H1 (cell line): ENCODE data around the gene TCF25. TPM values are rescaled to one million over a fixed set of nuclear protein-coding genes. Genes with fewer than 3 reads are reported as not detected.

Experiments
- CHD1 ChIP-seq: IDR thresholded peaks from 2 replicates; pipeline ENCODE4 v1.6.1; 2012; ENCODE audit warnings: low read depth, low read length, improper control_type of control experiment
- CREB1 ChIP-seq: IDR thresholded peaks from 2 replicates; pipeline ENCODE4 v1.6.1; 2012; ENCODE audit warnings: inconsistent platforms
- CTBP2 ChIP-seq: IDR thresholded peaks from 2 replicates; pipeline ENCODE4 v1.7.0; 2011; ENCODE audit warnings: borderline replicate concordance, mild to moderate bottlenecking, moderate library complexity, mixed read lengths, low read length; ENCODE audit not compliant: insufficient read depth, insufficient read length
- NRF1 ChIP-seq: IDR thresholded peaks from 2 replicates; pipeline ENCODE4 v1.6.1; 2011; ENCODE audit warnings: mild to moderate bottlenecking, low read depth, low read length, improper control_type of control experiment
- POLR2A ChIP-seq, 2 experiments: IDR thresholded peaks; 1 replicate in 1 of 2; 2 replicates in 1 of 2; pipeline ENCODE4 v1.6.1; 2011; ENCODE audit warnings: low read depth in 2 of 2, low read length in 2 of 2, mild to moderate bottlenecking in 2 of 2; ENCODE audit errors: control extremely low read depth in 1 of 2
- SIN3A ChIP-seq, 2 experiments: IDR thresholded peaks in 1 of 2; conservative IDR thresholded peaks in 1 of 2; 2 replicates each; pipeline ENCODE4 v1.6.1; 2011 to 2012; ENCODE audit warnings: low read length in 2 of 2, improper control_type of control experiment in 1 of 2, low read depth in 1 of 2, mild to moderate bottlenecking in 1 of 2
- SP2 ChIP-seq: IDR thresholded peaks from 2 replicates; pipeline ENCODE4 v1.6.1; 2012; ENCODE audit warnings: mild to moderate bottlenecking, low read length, inconsistent platforms
- TAF1 ChIP-seq: IDR thresholded peaks from 2 replicates; pipeline ENCODE4 v1.6.1; 2011; ENCODE audit warnings: mild to moderate bottlenecking, low read depth, low read length
- TAF7 ChIP-seq: optimal IDR thresholded peaks from 2 replicates; pipeline ENCODE3; 2011; ENCODE audit warnings: low read depth, mild to moderate bottlenecking, inconsistent platforms, low read length, moderate library complexity, borderline replicate concordance
- polyA plus RNA-seq, 7 experiments: library from polyadenylated mRNA; depleted of rRNA in 3 of 7; stranded (reverse) in 5 of 7; unstranded in 2 of 7; fragments of >200 nt in 5 of 7; fragments of 200-250 nt in 2 of 7; gene quantifications; 1 replicate in 5 of 7; 2 replicates in 1 of 7; 4 replicates in 1 of 7; pipeline versions ENCODE4 v1.2.1 to v1.2.3, GENCODE V29; 2011 to 2013; ENCODE audit warnings: missing spikeins in 2 of 7, mixed read lengths in 2 of 7
- total RNA-seq: library from RNA; stranded (reverse); fragmentation: NEBNext Ultra II Directional; extraction: Animal tissue kit (Norgen Biotek cat#: 25700); gene quantifications from 2 replicates; pipeline ENCODE4 v1.2.1, GENCODE V29; 2021
- TF ChIP-seq, protein P1 (sequence below): IDR thresholded peaks from 2 replicates; pipeline ENCODE4 v1.6.1; 2012; ENCODE audit warnings: low read length, inconsistent platforms

The TCF25 gene
- total and polyA plus RNA-seq, 2 of the 8 experiments (the other 6 are each of a cell fraction or from before 2014, with no cell fraction given) = 78.1 to 102 TPM

DNA sequence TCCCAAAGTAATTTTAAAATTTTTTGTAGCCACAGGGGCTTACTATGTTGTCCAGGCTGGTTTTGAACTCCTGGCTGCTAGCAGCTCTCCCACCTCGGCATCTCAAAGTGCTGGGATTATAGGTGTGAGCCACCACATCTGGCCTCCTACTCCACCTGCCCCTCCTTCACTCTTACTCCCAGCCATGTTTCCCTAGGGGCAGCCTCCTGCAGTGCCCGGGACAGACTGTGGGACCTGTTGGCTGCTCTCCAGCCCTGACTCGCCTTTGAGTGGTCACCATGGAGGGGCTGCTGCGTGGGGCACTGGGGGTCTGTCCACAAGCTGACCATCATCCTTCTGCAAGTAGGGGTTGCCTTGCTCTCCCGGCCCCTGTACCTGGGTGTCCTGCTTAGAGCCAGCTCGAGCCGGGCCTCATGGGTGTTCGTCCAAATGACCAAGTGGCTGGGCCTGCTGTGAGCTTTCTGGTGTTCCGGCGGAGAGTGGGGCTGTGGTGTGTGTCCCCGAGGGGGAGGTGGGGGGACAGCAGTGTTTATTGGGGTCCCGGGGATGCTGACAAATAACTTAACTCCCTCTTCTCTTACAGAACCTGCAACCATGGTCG, 28.6 kb upstream of the TCF25 start (continued):
- TF ChIP-seq SIN3A (conservative IDR thresholded peaks at IDR 0.05 in 1 of 2, IDR thresholded peaks at IDR 0.05 in 1 of 2; ENCODE audit: low read depth in 1 of 2, low read length in 2 of 2) (no peak), POLR2A (IDR thresholded peaks at IDR 0.05; ENCODE audit: control extremely low read depth in 1 of 2, low read depth in 2 of 2, low read length in 2 of 2) (no peak), TAF1 (no peak), CREB1 (no peak), TAF7 (no peak), CHD1 (no peak), NRF1 (no peak), CTBP2 (no peak), SP2 (no peak)
- TF ChIP-seq, protein P1, sequence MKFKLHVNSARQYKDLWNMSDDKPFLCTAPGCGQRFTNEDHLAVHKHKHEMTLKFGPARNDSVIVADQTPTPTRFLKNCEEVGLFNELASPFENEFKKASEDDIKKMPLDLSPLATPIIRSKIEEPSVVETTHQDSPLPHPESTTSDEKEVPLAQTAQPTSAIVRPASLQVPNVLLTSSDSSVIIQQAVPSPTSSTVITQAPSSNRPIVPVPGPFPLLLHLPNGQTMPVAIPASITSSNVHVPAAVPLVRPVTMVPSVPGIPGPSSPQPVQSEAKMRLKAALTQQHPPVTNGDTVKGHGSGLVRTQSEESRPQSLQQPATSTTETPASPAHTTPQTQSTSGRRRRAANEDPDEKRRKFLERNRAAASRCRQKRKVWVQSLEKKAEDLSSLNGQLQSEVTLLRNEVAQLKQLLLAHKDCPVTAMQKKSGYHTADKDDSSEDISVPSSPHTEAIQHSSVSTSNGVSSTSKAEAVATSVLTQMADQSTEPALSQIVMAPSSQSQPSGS = no peak
